ENCODE data around the gene RPS13. TPM values are rescaled to one million over a fixed set of nuclear protein-coding genes. Genes with fewer than 3 reads are reported as not detected.
"Not testable (repeated sequence)": the region's sequence is repeated elsewhere in the genome, so short reads cannot be mapped to it uniquely, and the experiment has no call there.

RPS13 gene
- total RNA-seq, 1 donor from 2014 or later = 1,517 TPM

- Histone ChIP-seq H3K27me3 (ENCODE audit: control insufficient read depth, insufficient read depth, low read length) (no peaks in the 10 kb centered on the region), H3K4me3 (ENCODE audit: low read depth, low read length) (no peak overlapping the region)
Observed at GRCh38 chr11:17075506-17075905, 2.0 kb downstream of the RPS13 start.

DNA sequence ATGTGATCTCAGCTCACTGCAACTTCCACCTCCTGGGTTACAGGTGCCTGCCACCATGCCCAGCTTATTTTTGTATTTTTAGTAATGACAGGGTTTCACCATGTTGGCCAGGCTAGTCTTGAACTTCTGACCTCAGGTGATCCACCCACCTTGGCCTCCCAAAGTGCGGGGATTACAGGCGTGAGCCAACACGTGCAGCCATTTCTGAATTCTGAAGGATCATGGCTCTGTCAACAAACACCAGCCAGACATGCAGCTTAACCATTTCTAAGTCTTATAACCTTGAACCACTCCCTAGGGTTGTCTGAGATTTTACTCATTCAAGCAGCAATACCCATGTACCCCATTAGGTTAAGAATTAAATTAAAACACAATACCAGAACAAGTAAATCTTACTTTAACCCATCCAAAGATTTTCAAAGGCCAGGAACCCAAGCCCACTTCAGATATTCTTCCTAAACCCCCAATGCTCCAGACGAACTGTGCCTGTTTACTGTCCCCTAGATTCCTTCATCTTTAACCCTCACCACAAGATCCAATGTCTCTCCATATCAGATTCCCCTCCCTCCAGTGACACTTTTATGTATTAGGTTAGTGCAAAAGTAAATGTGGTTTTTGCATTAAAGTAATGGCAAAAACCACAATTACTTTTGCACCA lies 4.0 kb downstream of the RPS13 start:
- H3K27me3 ChIP-seq (ENCODE audit: control insufficient read depth, insufficient read depth, low read length) = no peaks in the 10 kb centered on the region
- H3K4me3 ChIP-seq (ENCODE audit: low read depth, low read length) = no peak overlapping the region
- TF ChIP-seq, protein P1, sequence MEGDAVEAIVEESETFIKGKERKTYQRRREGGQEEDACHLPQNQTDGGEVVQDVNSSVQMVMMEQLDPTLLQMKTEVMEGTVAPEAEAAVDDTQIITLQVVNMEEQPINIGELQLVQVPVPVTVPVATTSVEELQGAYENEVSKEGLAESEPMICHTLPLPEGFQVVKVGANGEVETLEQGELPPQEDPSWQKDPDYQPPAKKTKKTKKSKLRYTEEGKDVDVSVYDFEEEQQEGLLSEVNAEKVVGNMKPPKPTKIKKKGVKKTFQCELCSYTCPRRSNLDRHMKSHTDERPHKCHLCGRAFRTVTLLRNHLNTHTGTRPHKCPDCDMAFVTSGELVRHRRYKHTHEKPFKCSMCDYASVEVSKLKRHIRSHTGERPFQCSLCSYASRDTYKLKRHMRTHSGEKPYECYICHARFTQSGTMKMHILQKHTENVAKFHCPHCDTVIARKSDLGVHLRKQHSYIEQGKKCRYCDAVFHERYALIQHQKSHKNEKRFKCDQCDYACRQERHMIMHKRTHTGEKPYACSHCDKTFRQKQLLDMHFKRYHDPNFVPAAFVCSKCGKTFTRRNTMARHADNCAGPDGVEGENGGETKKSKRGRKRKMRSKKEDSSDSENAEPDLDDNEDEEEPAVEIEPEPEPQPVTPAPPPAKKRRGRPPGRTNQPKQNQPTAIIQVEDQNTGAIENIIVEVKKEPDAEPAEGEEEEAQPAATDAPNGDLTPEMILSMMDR (IDR thresholded peaks at IDR 0.05; ENCODE audit: insufficient read depth, low read length, poor library complexity, severe bottlenecking) = no peak
- DNase-seq (ENCODE audit: low read depth) = no peak
- no peaks in the 10 kb centered on the region for H3K36me3 ChIP-seq (ENCODE audit: control insufficient read depth, insufficient read depth, low read length)

More at GRCh38 chr11:17075506-17075905, 2.0 kb downstream of the RPS13 start:
- no peaks in the 10 kb centered on the region for H3K36me3 ChIP-seq (ENCODE audit: control insufficient read depth, insufficient read depth, low read length)
- TF ChIP-seq, protein P1 (IDR thresholded peaks at IDR 0.05; ENCODE audit: insufficient read depth, low read length, poor library complexity, severe bottlenecking) = no peak
- no peak for DNase-seq (ENCODE audit: low read depth)

DNA sequence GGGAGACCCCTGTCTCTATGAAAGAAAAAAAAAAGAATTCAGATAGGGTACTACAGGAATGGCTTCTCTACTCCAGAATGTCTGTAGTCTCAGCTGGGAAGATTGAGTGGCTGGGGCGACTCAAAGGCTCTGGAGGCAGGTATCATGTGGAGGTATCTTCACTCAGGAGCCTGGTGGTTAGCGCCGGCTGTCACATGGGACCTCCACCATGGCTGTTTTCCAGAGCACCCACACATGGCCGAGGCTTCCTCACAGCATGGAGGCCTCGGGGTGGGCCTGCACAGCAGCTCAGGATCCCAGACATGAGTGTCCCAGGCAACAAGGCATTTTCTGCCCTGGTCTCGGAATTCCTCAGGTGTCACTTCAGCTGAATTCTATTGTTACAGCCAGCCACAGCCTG lies 10.1 kb downstream of the RPS13 start:
- H3K4me3 ChIP-seq (ENCODE audit: low read depth, low read length) = no peak overlapping the region
- TF ChIP-seq, protein P1 (IDR thresholded peaks at IDR 0.05; ENCODE audit: insufficient read depth, low read length, poor library complexity, severe bottlenecking) = no peak
- H3K36me3 ChIP-seq (ENCODE audit: control insufficient read depth, insufficient read depth, low read length) = no peaks in the 10 kb centered on the region
- no peak for DNase-seq (ENCODE audit: low read depth)
- no peaks in the 10 kb centered on the region for H3K27me3 ChIP-seq (ENCODE audit: control insufficient read depth, insufficient read depth, low read length)

DNA sequence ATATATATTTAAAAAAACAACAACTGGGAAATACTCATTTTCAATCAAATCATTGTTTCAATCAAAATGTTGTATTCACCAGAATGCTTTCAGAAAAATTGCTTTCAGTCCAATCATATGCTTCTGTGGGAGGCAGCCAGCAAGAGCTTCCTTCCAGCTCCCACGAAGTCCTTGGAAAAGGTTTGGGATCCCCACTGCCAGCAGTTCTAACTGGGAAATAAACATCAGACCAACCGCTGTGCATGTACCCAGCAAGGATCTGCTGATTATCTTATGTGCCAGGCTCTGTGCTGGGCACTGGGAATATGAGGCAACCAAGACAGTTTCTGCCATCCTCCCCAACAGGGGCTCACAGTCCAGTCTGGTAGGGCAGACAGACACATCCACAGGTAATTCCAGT lies 10.8 kb downstream of the RPS13 start:
- TF ChIP-seq, protein P1 (IDR thresholded peaks at IDR 0.05; ENCODE audit: insufficient read depth, low read length, poor library complexity, severe bottlenecking) = no peak
- no peak overlapping the region for H3K4me3 ChIP-seq (ENCODE audit: low read depth, low read length)
- DNase-seq (ENCODE audit: low read depth) = no peak
- no peaks in the 10 kb centered on the region for H3K27me3 ChIP-seq (ENCODE audit: control insufficient read depth, insufficient read depth, low read length)
- no peaks in the 10 kb centered on the region for H3K36me3 ChIP-seq (ENCODE audit: control insufficient read depth, insufficient read depth, low read length)

GRCh38 chr11:17063171-17064002 lies 14.1 kb downstream of the RPS13 start:
- TF ChIP-seq, protein P1 (IDR thresholded peaks at IDR 0.05; ENCODE audit: insufficient read depth, low read length, poor library complexity, severe bottlenecking) = peak; percentile 93
- no peak for DNase-seq (ENCODE audit: low read depth)

GRCh38 chr11:17051146-17051545 lies 26.3 kb downstream of the RPS13 start:
- H3K27me3 ChIP-seq (ENCODE audit: control insufficient read depth, insufficient read depth, low read length); DNase-seq (ENCODE audit: low read depth); H3K4me3 ChIP-seq (ENCODE audit: low read depth, low read length); H3K36me3 ChIP-seq (ENCODE audit: control insufficient read depth, insufficient read depth, low read length): not testable (repeated sequence)

More at GRCh38 chr11:17063171-17064002, 14.1 kb downstream of the RPS13 start:
- no peak overlapping the region for H3K4me3 ChIP-seq (ENCODE audit: low read depth, low read length)
- no peaks in the 10 kb centered on the region for H3K27me3 ChIP-seq (ENCODE audit: control insufficient read depth, insufficient read depth, low read length)
- H3K36me3 ChIP-seq (ENCODE audit: control insufficient read depth, insufficient read depth, low read length) = no peaks in the 10 kb centered on the region

GRCh38 chr11:17048491-17048890 lies 29.0 kb downstream of the RPS13 start:
- not testable (repeated sequence) for H3K36me3 ChIP-seq (ENCODE audit: control insufficient read depth, insufficient read depth, low read length); H3K4me3 ChIP-seq (ENCODE audit: low read depth, low read length); H3K27me3 ChIP-seq (ENCODE audit: control insufficient read depth, insufficient read depth, low read length)
- peak; percentile 19 for DNase-seq (ENCODE audit: low read depth)

All from kidney epithelial cell (primary cell).